ENCODE results near the gene HSPA14.

- no peak for TF ChIP-seq CTCF (IDR thresholded peaks at IDR 0.05)
- TF ChIP-seq POLR2A (IDR thresholded peaks at IDR 0.05): no peak
- TF ChIP-seq POLR2AphosphoS5 (IDR thresholded peaks at IDR 0.05): no peak
These were observed 11.9 kb upstream of the HSPA14 start for GRCh38 chr10:14826076-14826829.
